Transverse colon (tissue), 4 donors: ENCODE data around the gene MAGEA1.

Experiments used
- EP300 ChIP-seq: sonication (generic); formaldehyde crosslinking; IDR thresholded peaks from one replicate; pipeline ENCODE4 v1.6.1; 2017; ENCODE audit warnings: antibody characterized with exemption, low read depth
- POLR2A ChIP-seq: fragments of 450-650 bp; IDR thresholded peaks from one replicate; pipeline ENCODE4 v1.6.1; 2016; ENCODE audit warnings: antibody characterized with exemption, mild to moderate bottlenecking, moderate library complexity
- POLR2AphosphoS5 ChIP-seq, 3 donors: sonication (generic); formaldehyde crosslinking; IDR thresholded peaks; one replicate each; pipeline ENCODE4 v1.6.1; 2016; ENCODE audit warnings: antibody characterized with exemption in 3 of 3
- TF ChIP-seq, protein P1 (sequence below), 5 experiments: fragments of 200-600 bp in 3 of 5; fragments of 450-650 bp in 2 of 5; sonication (generic) in 3 of 5; IDR thresholded peaks; 1 replicate in 2 of 5; 2 replicates in 3 of 5; pipeline ENCODE4 v1.5.1; 2016 to 2017; ENCODE audit warnings: antibody characterized with exemption in 5 of 5, inconsistent platforms in 3 of 5, mild to moderate bottlenecking in 2 of 5, moderate library complexity in 1 of 5

DNA sequence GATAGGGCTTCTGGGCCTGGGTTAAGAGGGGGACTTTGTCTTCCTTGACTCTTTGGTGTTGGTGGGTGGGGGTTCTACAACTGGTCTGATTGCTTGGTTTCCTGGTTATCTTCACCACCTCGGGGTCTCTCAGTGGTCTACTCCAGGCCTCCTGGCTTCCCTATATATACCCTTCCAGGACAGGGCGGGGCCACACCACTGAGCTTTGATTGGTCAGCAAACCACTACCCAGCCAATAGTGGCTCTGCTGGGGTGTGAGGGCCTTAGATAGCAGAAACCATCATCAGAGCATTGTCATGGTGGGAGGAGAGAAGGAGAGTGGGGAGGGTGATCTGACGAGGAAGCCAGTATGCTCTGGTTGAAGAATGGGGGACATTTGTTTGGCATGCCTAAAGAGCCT, 14.4 kb upstream of the MAGEA1 start:
- TF ChIP-seq EP300 (no peak), POLR2A (no peak), POLR2AphosphoS5 (IDR thresholded peaks at IDR 0.05) (no peak)
- TF ChIP-seq, protein P1, sequence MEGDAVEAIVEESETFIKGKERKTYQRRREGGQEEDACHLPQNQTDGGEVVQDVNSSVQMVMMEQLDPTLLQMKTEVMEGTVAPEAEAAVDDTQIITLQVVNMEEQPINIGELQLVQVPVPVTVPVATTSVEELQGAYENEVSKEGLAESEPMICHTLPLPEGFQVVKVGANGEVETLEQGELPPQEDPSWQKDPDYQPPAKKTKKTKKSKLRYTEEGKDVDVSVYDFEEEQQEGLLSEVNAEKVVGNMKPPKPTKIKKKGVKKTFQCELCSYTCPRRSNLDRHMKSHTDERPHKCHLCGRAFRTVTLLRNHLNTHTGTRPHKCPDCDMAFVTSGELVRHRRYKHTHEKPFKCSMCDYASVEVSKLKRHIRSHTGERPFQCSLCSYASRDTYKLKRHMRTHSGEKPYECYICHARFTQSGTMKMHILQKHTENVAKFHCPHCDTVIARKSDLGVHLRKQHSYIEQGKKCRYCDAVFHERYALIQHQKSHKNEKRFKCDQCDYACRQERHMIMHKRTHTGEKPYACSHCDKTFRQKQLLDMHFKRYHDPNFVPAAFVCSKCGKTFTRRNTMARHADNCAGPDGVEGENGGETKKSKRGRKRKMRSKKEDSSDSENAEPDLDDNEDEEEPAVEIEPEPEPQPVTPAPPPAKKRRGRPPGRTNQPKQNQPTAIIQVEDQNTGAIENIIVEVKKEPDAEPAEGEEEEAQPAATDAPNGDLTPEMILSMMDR (IDR thresholded peaks at IDR 0.05): no peak
